K562 (cell line): Measurements from ENCODE around the gene CRKL. TPM values are rescaled to one million over a fixed set of nuclear protein-coding genes. Genes with fewer than 3 reads are reported as not detected.

Source experiments
- BCL6 ChIP-seq: fragments of 250-450 bp; sonication (Bioruptor Pico); IDR thresholded peaks from 2 replicates; pipeline ENCODE4 v1.4.0; 2020
- CBFA2T2 ChIP-seq: fragments of 450-650 bp; conservative IDR thresholded peaks from 2 replicates; pipeline ENCODE4 v1.6.1; 2017; ENCODE audit warnings: mild to moderate bottlenecking
- ERF ChIP-seq: fragments of 450-650 bp; formaldehyde crosslinking; IDR thresholded peaks from 2 replicates; pipeline ENCODE4 v1.4.0; 2020; ENCODE audit warnings: mild to moderate bottlenecking, mixed read lengths
- FUS ChIP-seq: fragments of 200-400 bp; formaldehyde crosslinking; optimal IDR thresholded peaks from 2 replicates; pipeline ENCODE3; 2017; ENCODE audit warnings: low read depth, low read length
- HNRNPL ChIP-seq: fragments of 200-400 bp; formaldehyde crosslinking; IDR thresholded peaks from 2 replicates; pipeline ENCODE4 v1.6.1; 2017; ENCODE audit warnings: low read depth, mild to moderate bottlenecking, low read length
- IFI16 ChIP-seq: fragments of 250-450 bp; sonication (Bioruptor Pico); IDR thresholded peaks from 2 replicates; pipeline ENCODE4 v2.1.2; 2022; ENCODE audit warnings: mild to moderate bottlenecking, inconsistent platforms
- ILK ChIP-seq: fragments of 450-650 bp; IDR thresholded peaks from 2 replicates; pipeline ENCODE4 v1.6.1; 2016; ENCODE audit warnings: missing genetic modification characterization, low read depth, mild to moderate bottlenecking, missing compliant biosample characterization, moderate library complexity, borderline replicate concordance
- L3MBTL2 ChIP-seq: fragments of 450-650 bp; IDR thresholded peaks from 2 replicates; pipeline ENCODE4 v1.6.1; 2016; ENCODE audit warnings: mild to moderate bottlenecking, moderate library complexity
- MAZ ChIP-seq, 2 experiments: fragments of 450-650 bp in 1 of 2; sonication (generic) in 1 of 2; formaldehyde crosslinking; IDR thresholded peaks in 1 of 2; conservative IDR thresholded peaks in 1 of 2; 2 replicates each; pipeline versions ENCODE4 v1.4.0 to v1.5.0; 2020; ENCODE audit warnings: mild to moderate bottlenecking in 1 of 2, missing genetic modification reagents in 1 of 2
- NCOA2 ChIP-seq, 2 experiments: fragments of 450-650 bp; IDR thresholded peaks; 2 replicates each; pipeline ENCODE4 v1.6.1; 2018; ENCODE audit warnings: mild to moderate bottlenecking in 2 of 2, moderate library complexity in 1 of 2; ENCODE audit not compliant: partially characterized antibody in 2 of 2
- POLR2G ChIP-seq: fragments of 200-400 bp; formaldehyde crosslinking; IDR thresholded peaks from 2 replicates; pipeline ENCODE4 v1.6.1; 2017; ENCODE audit warnings: low read depth, mild to moderate bottlenecking, antibody characterized with exemption, low read length, moderate library complexity
- PYGO2 ChIP-seq: fragments of 450-650 bp; IDR thresholded peaks from 2 replicates; pipeline ENCODE4 v1.6.1; 2016; ENCODE audit warnings: mild to moderate bottlenecking, missing genetic modification characterization, moderate library complexity, missing compliant biosample characterization
- SIRT6 ChIP-seq: IDR thresholded peaks from one replicate; pipeline ENCODE4 v1.6.1; 2012; ENCODE audit warnings: low read depth, mild to moderate bottlenecking, control low read depth, inconsistent platforms, low read length, moderate library complexity
- SOX6 ChIP-seq: fragments of 450-650 bp; IDR thresholded peaks from 2 replicates; pipeline ENCODE4 v1.6.1; 2014; ENCODE audit warnings: mild to moderate bottlenecking
- TFAM ChIP-seq: fragments of 250-450 bp; sonication (Bioruptor Pico); conservative IDR thresholded peaks from 2 replicates; pipeline ENCODE4 v1.5.0; 2021; ENCODE audit warnings: mild to moderate bottlenecking, moderate library complexity
- ZFP36 ChIP-seq: fragments of 150-350 bp; IDR thresholded peaks from 2 replicates; pipeline ENCODE4 v1.6.1; 2018; ENCODE audit warnings: low read length, low read depth; ENCODE audit not compliant: partially characterized antibody
- ZNF140 ChIP-seq: fragments of 250-450 bp; sonication (Bioruptor Pico); IDR thresholded peaks from 2 replicates; pipeline ENCODE4 v1.8.0; 2021; ENCODE audit warnings: moderate library complexity, mild to moderate bottlenecking, inconsistent platforms
- ZNF146 ChIP-seq: IDR thresholded peaks from one replicate; pipeline ENCODE4 v1.6.1; 2018; ENCODE audit warnings: missing compliant biosample characterization; ENCODE audit not compliant: unreplicated experiment
- polyA plus RNA-seq, 8 experiments: library from polyadenylated mRNA; depleted of rRNA in 4 of 8; stranded (reverse) in 5 of 8; unstranded in 3 of 8; fragments of >200 nt; fragmentation: Nextera tagmentation in 2 of 8; fragmentation: Illumina TruSeq in 1 of 8; extraction: Ambion mirVana in 2 of 8; extraction: Trizol in 1 of 8; gene quantifications; 2 replicates each; pipeline versions ENCODE4 v1.2.1 to v1.2.3, GENCODE V29; 2011 to 2014; ENCODE audit warnings: inconsistent platforms in 1 of 8, missing spikeins in 1 of 8
- total RNA-seq, 7 experiments: library from RNA; depleted of rRNA in 6 of 7; stranded (reverse); fragments of >200 nt in 6 of 7; fragmentation: Illumina TruSeq in 2 of 7; extraction: Trizol in 2 of 7; gene quantifications; 2 replicates each; pipeline versions ENCODE4 v1.2.1 to v1.2.3, GENCODE V29; 2011 to 2021; ENCODE audit warnings: low replicate concordance in 1 of 7
- TF ChIP-seq, protein P1 (sequence below): sonication (generic); formaldehyde crosslinking; IDR thresholded peaks from 2 replicates; pipeline ENCODE4 v1.8.0; 2022; ENCODE audit warnings: mild to moderate bottlenecking, missing genetic modification reagents
- TF ChIP-seq, protein P2 (sequence below): fragments of 450-650 bp; conservative IDR thresholded peaks from 2 replicates; pipeline ENCODE4 v1.6.1; 2016; ENCODE audit warnings: missing genetic modification characterization, low read depth, mild to moderate bottlenecking, control low read depth, missing compliant biosample characterization
- TF ChIP-seq, protein P3 (sequence below): fragments of 250-450 bp; sonication (Bioruptor Pico); IDR thresholded peaks from 2 replicates; pipeline ENCODE4 v1.4.0; 2020; ENCODE audit warnings: borderline replicate concordance
- TF ChIP-seq, protein P4 (sequence below), 2 experiments: fragments of 450-650 bp; IDR thresholded peaks; 2 replicates each; pipeline ENCODE4 v1.6.1; 2016

The CRKL gene
- total and polyA plus RNA-seq, 9 of the 15 experiments (the other 6 are each of a cell fraction or from before 2014, with no cell fraction given), result 100 to 263 (median 124) TPM

DNA sequence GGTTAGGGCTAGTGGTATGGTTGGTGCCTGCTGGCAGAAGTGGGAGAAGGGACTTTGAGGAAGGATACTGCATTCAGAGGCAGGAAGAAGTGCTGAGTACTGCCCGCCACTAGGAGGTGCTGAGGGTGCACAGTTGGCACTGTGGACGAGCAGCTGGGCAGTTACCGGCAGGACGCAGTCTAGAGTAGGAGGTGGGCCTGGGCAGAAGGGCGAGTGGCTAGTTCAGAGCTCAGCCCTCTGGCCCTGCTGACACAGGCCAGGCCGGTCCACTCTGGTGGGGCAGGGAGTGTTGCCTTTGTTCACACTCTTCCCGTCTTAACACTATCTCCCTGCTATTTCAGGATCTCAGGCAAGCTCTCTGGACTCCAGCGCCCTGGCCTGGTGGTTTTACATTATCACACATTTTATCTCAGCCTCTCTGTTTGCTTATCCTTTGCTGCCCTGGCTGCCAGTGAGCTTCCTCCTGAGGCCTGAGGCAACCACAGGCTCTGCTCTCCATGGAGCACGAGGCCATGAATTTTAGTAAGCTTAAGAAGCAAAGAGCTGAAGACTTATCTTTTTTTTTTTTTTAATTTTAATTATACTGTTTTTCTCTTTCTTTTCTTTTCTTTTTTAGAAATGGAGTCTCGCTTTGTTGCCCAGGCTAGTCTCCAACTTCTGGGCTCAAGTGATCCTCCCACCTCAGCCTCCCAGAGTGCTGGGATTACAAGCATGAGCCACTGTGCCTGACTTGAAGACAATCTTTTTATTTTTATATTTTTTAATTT is 31.5 kb upstream of the CRKL start (continued):
- TF ChIP-seq L3MBTL2 (peak; percentile 97), IFI16 (CRISPR knock-in tag) (0 out of 2 replicates have a peak, but pooled peaks have one; percentile 36), NCOA2 (IDR thresholded peaks at IDR 0.05; ENCODE audit: partially characterized antibody in 2 of 2) (no peak), MAZ (CRISPR knock-in tag; conservative IDR thresholded peaks at IDR 0.05 in 1 of 2, IDR thresholded peaks at IDR 0.05 in 1 of 2) (peak; percentile 98), BCL6 (CRISPR knock-in tag) (no peak), ERF (peak; percentile 97; the same call in 1 of the 2 replicates), CBFA2T2 (no peak), ZNF140 (no peak), ILK (no peak), HNRNPL (peak; percentile 99), SIRT6 (peak; percentile 47), TFAM (no peak), ZNF146 (no peak), FUS (no peak), POLR2G (peak; percentile 74), PYGO2 (tag) (peak; percentile 12; the same call in 1 of the 2 replicates), SOX6 (peak; percentile 90), ZFP36 (peak; percentile 82)
- TF ChIP-seq, protein P1, sequence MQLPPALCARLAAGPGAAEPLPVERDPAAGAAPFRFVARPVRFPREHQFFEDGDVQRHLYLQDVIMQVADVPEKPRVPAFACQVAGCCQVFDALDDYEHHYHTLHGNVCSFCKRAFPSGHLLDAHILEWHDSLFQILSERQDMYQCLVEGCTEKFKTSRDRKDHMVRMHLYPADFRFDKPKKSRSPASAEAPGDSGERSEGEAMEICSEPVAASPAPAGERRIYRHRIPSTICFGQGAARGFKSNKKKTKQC, result peak; percentile 89; the same call in 1 of the 2 replicates
- TF ChIP-seq, protein P2, sequence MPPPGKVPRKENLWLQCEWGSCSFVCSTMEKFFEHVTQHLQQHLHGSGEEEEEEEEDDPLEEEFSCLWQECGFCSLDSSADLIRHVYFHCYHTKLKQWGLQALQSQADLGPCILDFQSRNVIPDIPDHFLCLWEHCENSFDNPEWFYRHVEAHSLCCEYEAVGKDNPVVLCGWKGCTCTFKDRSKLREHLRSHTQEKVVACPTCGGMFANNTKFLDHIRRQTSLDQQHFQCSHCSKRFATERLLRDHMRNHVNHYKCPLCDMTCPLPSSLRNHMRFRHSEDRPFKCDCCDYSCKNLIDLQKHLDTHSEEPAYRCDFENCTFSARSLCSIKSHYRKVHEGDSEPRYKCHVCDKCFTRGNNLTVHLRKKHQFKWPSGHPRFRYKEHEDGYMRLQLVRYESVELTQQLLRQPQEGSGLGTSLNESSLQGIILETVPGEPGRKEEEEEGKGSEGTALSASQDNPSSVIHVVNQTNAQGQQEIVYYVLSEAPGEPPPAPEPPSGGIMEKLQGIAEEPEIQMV, result peak; percentile 66; the same call in 1 of the 2 replicates
- TF ChIP-seq, protein P3, sequence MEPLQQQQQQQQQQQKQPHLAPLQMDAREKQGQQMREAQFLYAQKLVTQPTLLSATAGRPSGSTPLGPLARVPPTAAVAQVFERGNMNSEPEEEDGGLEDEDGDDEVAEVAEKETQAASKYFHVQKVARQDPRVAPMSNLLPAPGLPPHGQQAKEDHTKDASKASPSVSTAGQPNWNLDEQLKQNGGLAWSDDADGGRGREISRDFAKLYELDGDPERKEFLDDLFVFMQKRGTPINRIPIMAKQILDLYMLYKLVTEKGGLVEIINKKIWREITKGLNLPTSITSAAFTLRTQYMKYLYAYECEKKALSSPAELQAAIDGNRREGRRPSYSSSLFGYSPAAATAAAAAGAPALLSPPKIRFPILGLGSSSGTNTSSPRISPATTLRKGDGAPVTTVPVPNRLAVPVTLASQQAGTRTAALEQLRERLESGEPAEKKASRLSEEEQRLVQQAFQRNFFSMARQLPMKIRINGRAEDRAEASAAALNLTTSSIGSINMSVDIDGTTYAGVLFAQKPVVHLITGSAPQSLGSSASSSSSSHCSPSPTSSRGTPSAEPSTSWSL (CRISPR knock-in tag), result no peak; the same call in none of the 2 replicates
- TF ChIP-seq, protein P4, sequence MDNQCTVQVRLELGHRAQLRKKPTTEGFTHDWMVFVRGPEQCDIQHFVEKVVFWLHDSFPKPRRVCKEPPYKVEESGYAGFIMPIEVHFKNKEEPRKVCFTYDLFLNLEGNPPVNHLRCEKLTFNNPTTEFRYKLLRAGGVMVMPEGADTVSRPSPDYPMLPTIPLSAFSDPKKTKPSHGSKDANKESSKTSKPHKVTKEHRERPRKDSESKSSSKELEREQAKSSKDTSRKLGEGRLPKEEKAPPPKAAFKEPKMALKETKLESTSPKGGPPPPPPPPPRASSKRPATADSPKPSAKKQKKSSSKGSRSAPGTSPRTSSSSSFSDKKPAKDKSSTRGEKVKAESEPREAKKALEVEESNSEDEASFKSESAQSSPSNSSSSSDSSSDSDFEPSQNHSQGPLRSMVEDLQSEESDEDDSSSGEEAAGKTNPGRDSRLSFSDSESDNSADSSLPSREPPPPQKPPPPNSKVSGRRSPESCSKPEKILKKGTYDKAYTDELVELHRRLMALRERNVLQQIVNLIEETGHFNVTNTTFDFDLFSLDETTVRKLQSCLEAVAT (IDR thresholded peaks at IDR 0.05), result peak; percentile 82 to 95
